Spleen (tissue), 7 donors: ENCODE results near the gene PDE5A.

Source experiments
- CTCF ChIP-seq, 11 experiments: fragments of 200-600 bp in 7 of 11; fragments of 450-650 bp in 4 of 11; sonication (generic) in 4 of 11; IDR thresholded peaks in 8 of 11; conservative IDR thresholded peaks in 3 of 11; 1 replicate in 7 of 11; 2 replicates in 4 of 11; pipeline versions ENCODE4 v1.4.0 to v1.8.0; 2016 to 2021; ENCODE audit warnings: antibody characterized with exemption in 11 of 11, inconsistent platforms in 4 of 11, mild to moderate bottlenecking in 1 of 11
- POLR2A ChIP-seq, 3 donors: fragments of 450-650 bp; IDR thresholded peaks; one replicate each; pipeline ENCODE4 v1.5.1; 2017; ENCODE audit warnings: antibody characterized with exemption in 3 of 3, mild to moderate bottlenecking in 1 of 3
- POLR2AphosphoS5 ChIP-seq, 3 donors: sonication (generic); formaldehyde crosslinking; IDR thresholded peaks; one replicate each; pipeline ENCODE4 v1.5.1; 2017; ENCODE audit warnings: antibody characterized with exemption in 3 of 3
- donor health status: DM: no; HTN: no; CAD: no; lungs with moderate emphysema.
- donor health status: DM: no; HTN: no; CAD: no.
- donor health status: DM: no; HTN: no; CAD: no.

- TF ChIP-seq CTCF (IDR thresholded peaks at IDR 0.05 in 8 of 11, conservative IDR thresholded peaks at IDR 0.05 in 3 of 11) (no peak), POLR2A (IDR thresholded peaks at IDR 0.05) (no peak), POLR2AphosphoS5 (IDR thresholded peaks at IDR 0.05) (no peak)
These were observed 42.8 kb downstream of the PDE5A start for GRCh38 chr4:119585771-119586170.
